GM12872 (cell line): ENCODE results near the gene PALD1.

Experiments
- CTCF ChIP-seq: IDR thresholded peaks from 3 replicates; pipeline ENCODE4 v1.5.1; 2011; ENCODE audit warnings: low read depth, mild to moderate bottlenecking, low read length, moderate library complexity; ENCODE audit not compliant: insufficient read depth

PALD1 gene

GRCh38 chr10:70528741-70529362, 50.3 kb downstream of the PALD1 start:
- TF ChIP-seq CTCF = no peak

- TF ChIP-seq CTCF = no peak
Measured at GRCh38 chr10:70529848-70530247, 51.3 kb downstream of the PALD1 start.

GRCh38 chr10:70530315-70530714, 51.7 kb downstream of the PALD1 start:
- TF ChIP-seq CTCF = no peak

- no peak for TF ChIP-seq CTCF
Measured at GRCh38 chr10:70532554-70533188, 54.1 kb downstream of the PALD1 start.

GRCh38 chr10:70533189-70533558, 54.6 kb downstream of the PALD1 start:
- TF ChIP-seq CTCF = no peak

- TF ChIP-seq CTCF = no peak
Measured at GRCh38 chr10:70534281-70534680, 55.7 kb downstream of the PALD1 start.

- no peak for TF ChIP-seq CTCF
Measured at GRCh38 chr10:70535001-70535400, 56.4 kb downstream of the PALD1 start.
